ENCODE measurements around the gene TNFRSF18. TPM values are rescaled to one million over a fixed set of nuclear protein-coding genes. Genes with fewer than 3 reads are reported as not detected.

Gene TNFRSF18
- total and polyA plus RNA-seq, 5 donors, result 0.14 to 0.38 TPM; not detected in 3

- no peak overlapping the region for H3K4me3 ChIP-seq (ENCODE audit: low read length)
- ATAC-seq (no peak), DNase-seq (no peak)
- no peak overlapping the region for H3K27ac ChIP-seq (ENCODE audit: low read length)
- H3K27me3 ChIP-seq (ENCODE audit: control insufficient read depth, insufficient read depth), result no peaks in the 10 kb centered on the region
- peaks cover 11% of the 10 kb centered on the region for H3K4me1 ChIP-seq (ENCODE audit: control insufficient read depth, insufficient read depth, low read length)
- no peaks in the 10 kb centered on the region for H3K9me3 ChIP-seq (ENCODE audit: control insufficient read depth, low read length)
- intact Hi-C loops (cut with DNase I), result loop anchor here in 1 of 4 donors (10.0 kb wide), 1 partner anchor 109 kb away; no protein-coding TSS in a partner anchor
- WGBS, result 97% methylated on average over 15 of the region's 15 CpGs
These were observed 27.1 kb upstream of the TNFRSF18 start for GRCh38 chr1:1233567-1233892.

DNA sequence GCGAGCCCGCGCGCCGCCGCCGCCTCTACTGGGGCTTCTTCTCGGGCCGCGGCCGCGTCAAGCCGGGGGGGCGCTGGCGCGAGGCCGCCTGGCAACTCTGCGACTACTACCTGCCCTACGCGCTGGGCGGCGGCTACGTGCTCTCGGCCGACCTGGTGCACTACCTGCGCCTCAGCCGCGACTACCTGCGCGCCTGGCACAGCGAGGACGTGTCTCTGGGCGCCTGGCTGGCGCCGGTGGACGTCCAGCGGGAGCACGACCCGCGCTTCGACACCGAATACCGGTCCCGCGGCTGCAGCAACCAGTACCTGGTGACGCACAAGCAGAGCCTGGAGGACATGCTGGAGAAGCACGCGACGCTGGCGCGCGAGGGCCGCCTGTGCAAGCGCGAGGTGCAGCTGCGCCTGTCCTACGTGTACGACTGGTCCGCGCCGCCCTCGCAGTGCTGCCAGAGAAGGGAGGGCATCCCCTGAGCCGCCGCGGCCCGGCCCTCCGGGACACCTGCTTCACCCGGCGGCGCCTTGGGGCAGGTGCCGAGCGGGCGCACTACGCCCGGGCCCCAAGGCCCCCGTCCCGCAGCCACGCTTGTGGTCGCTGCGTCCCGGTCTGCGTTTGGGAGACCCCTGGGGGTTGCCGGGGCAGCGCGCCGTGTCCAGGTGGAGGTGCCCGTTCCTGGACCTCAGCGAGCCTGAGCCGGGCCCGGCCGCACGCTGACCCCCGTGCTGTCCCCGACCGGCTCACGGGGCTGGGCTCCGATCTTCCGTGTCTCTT, 26.6 kb upstream of the TNFRSF18 start:
- no peak for ATAC-seq
- DNase-seq, result peak in 1 of 3 donors; percentile 70
- H3K27ac ChIP-seq (ENCODE audit: low read length), result no peak overlapping the region
- WGBS, result 79% methylated on average over 98 of the region's 98 CpGs
- peaks cover 11% of the 10 kb centered on the region for H3K4me1 ChIP-seq (ENCODE audit: control insufficient read depth, insufficient read depth, low read length)
- no peaks in the 10 kb centered on the region for H3K9me3 ChIP-seq (ENCODE audit: control insufficient read depth, low read length)
- H3K27me3 ChIP-seq (ENCODE audit: control insufficient read depth, insufficient read depth), result no peaks in the 10 kb centered on the region
- no peak overlapping the region for H3K4me3 ChIP-seq (ENCODE audit: low read length)
- intact Hi-C loops (cut with DNase I), result loop anchor here in 1 of 4 donors (10.0 kb wide), 1 partner anchor 108 kb away; no protein-coding TSS in a partner anchor

DNA sequence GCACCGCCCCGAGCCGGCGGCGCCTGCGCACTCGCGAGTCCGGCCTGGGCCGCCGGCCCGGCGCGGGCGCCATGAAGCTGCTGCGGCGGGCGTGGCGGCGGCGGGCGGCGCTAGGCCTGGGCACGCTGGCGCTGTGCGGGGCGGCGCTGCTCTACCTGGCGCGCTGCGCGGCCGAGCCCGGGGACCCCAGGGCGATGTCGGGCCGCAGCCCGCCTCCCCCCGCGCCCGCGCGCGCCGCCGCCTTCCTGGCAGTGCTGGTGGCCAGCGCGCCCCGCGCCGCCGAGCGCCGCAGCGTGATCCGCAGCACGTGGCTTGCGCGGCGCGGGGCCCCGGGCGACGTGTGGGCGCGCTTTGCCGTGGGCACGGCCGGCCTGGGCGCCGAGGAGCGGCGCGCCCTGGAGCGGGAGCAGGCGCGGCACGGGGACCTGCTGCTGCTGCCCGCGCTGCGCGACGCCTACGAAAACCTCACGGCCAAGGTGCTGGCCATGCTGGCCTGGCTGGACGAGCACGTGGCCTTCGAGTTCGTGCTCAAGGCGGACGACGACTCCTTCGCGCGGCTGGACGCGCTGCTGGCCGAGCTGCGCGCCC, 25.9 kb upstream of the TNFRSF18 start, which contains the start of gene B3GALT6:
TSS of gene B3GALT6 (plus strand) at position 30 of the 588 bp plus-strand sequence. CDS start at position 72, 42 bp downstream.
- peak within 1 kb of the TSS; percentile 65 for H3K27ac ChIP-seq (ENCODE audit: low read length)
- WGBS, result 7% methylated on average over 100 of the region's 100 CpGs
- DNase-seq (no peak), ATAC-seq (no peak)
- peak within 1 kb of the TSS; percentile 83 for H3K4me3 ChIP-seq (ENCODE audit: low read length)
- intact Hi-C loops (cut with DNase I), result loop anchor here in 1 of 4 donors (10.0 kb wide), 1 partner anchor 108 kb away; no protein-coding TSS in a partner anchor
- H3K4me1 ChIP-seq (ENCODE audit: control insufficient read depth, insufficient read depth, low read length), result peaks cover 11% of the 10 kb centered on the region
- no peaks in the 10 kb centered on the region for H3K9me3 ChIP-seq (ENCODE audit: control insufficient read depth, low read length)
- H3K27me3 ChIP-seq (ENCODE audit: control insufficient read depth, insufficient read depth), result no peaks in the 10 kb centered on the region

- peaks cover 11% of the 10 kb centered on the region for H3K4me1 ChIP-seq (ENCODE audit: control insufficient read depth, insufficient read depth, low read length)
- under 1% methylated on average over 99 of the region's 99 CpGs for WGBS
- no peaks in the 10 kb centered on the region for H3K27me3 ChIP-seq (ENCODE audit: control insufficient read depth, insufficient read depth)
- intact Hi-C loops (cut with DNase I), result loop anchor here in 1 of 4 donors (10.0 kb wide), 1 partner anchor 107 kb away; no protein-coding TSS in a partner anchor
- no peaks in the 10 kb centered on the region for H3K9me3 ChIP-seq (ENCODE audit: control insufficient read depth, low read length)
- peak within 1 kb of the TSS; percentile 65 for H3K27ac ChIP-seq (ENCODE audit: low read length)
- H3K4me3 ChIP-seq (ENCODE audit: low read length), result peak within 1 kb of the TSS; percentile 83
- ATAC-seq, result peak; percentile 96 to 97
- DNase-seq, result peak; percentile 97 to 99 (median 99)
These were observed 25.2 kb upstream of the TNFRSF18 start, which contains the start of gene SDF4 for GRCh38 chr1:1231400-1232207. SDF4 (minus strand) TSS chr1:1232001; CDS start chr1:1228772, 3,229 bp downstream.

DNA sequence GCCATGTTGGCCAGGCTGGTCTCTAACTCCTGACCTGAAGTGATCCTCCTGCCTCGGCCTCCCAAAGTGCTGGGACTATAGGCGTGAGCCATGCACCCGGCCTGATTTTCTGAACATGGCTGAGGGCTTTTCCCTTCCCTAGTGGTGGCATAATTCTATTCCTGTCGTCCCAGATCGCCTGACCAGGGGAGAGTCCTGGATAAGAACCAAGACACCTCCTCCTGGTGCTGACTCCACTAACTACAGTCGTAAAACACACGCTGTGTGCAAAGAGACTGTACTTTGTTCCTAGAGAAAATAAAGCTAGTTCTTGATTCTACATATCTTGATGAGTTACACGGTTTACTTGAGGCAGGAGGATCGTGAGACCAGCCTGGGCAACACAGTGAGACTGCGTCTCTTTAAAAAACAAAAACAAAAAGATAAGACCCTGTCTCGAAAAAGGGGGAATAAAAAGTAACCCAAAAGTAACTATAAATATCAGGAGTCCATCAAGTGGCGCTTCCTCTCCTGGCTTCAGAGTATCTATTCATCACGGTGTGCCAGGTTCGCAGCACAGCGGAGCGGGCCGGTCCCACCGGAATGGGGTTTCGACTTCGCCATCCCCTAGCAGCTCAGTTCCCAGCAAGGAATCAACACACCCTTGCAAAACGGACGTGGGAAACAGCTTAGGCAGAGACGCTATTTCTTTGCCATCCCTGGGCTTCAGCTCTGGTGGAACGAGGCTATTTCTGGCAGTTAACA, 24.4 kb upstream of the TNFRSF18 start:
- no peaks in the 10 kb centered on the region for H3K9me3 ChIP-seq (ENCODE audit: control insufficient read depth, low read length)
- H3K4me1 ChIP-seq (ENCODE audit: control insufficient read depth, insufficient read depth, low read length), result peaks cover 11% of the 10 kb centered on the region
- ATAC-seq (no peak), DNase-seq (no peak)
- peak overlapping the region; percentile 65 for H3K27ac ChIP-seq (ENCODE audit: low read length)
- H3K27me3 ChIP-seq (ENCODE audit: control insufficient read depth, insufficient read depth), result no peaks in the 10 kb centered on the region
- WGBS, result 11% methylated on average over 24 of the region's 24 CpGs
- H3K4me3 ChIP-seq (ENCODE audit: low read length), result peak overlapping the region; percentile 83
- intact Hi-C loops (cut with DNase I), result loop anchor here in 1 of 4 donors (10.0 kb wide), 1 partner anchor 106 kb away; no protein-coding TSS in a partner anchor

DNA sequence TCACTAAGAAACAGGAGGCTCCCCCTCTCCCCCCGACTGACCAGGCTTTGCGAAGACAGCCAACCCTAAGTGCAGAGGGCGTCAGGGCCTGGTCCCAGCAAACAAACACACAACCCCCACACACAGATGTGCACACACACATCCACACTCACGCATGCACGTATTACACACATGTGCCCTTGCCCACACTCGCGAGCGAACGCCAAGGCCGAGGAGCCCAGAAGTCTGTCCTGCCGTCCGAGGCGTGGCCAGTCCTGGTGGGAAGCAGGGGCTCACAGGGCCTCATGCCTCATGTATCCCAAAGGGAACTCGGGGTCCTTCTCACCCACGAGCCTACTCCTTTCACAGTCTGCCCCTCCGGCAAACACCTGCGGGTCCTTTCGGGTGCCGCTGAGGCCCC, 23.4 kb upstream of the TNFRSF18 start:
- peaks cover 11% of the 10 kb centered on the region for H3K4me1 ChIP-seq (ENCODE audit: control insufficient read depth, insufficient read depth, low read length)
- ATAC-seq (no peak), DNase-seq (no peak)
- intact Hi-C loops (cut with DNase I), result loop anchor here in 1 of 4 donors (10.0 kb wide), 1 partner anchor 105 kb away; no protein-coding TSS in a partner anchor
- no peaks in the 10 kb centered on the region for H3K27me3 ChIP-seq (ENCODE audit: control insufficient read depth, insufficient read depth)
- no peaks in the 10 kb centered on the region for H3K9me3 ChIP-seq (ENCODE audit: control insufficient read depth, low read length)
- 78% methylated on average over 19 of the region's 19 CpGs for WGBS
- H3K27ac ChIP-seq (ENCODE audit: low read length), result no peak overlapping the region
- H3K4me3 ChIP-seq (ENCODE audit: low read length), result no peak overlapping the region

DNA sequence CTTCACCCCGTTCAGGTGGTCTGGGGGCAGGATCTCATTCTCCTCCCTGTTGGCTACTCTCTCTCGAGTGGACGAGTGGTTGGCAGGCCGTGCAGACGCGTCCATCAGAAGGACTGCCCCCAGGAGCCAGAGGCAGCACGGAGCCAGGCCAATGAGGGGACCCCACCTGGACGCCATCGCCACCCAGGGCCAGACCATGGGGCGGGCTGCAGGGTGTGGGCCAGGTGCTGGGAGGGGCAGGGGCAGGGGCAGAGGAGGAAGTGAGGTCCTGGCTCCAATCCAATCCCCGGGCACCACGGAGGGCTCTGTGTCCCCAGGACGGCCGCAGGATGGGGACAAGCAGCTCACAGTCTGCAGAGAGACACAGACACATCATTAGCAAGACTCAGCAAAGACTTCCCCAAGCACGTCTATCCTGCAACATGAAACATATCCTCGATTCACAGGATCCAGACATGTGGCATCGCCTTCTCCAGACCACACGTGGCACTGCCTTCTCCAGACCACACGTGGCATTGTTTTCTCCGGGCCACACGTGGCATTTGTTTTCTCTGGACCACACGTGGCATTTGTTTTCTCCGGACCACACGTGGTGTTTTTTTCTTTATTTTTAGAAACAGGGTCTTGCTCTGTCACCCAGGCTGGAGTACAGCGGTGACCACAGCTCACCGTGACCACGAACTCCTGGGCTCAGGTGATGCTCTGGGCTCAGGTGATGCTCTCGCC, 22.4 kb upstream of the TNFRSF18 start:
- Histone ChIP-seq H3K27me3 (ENCODE audit: control insufficient read depth, insufficient read depth) (no peaks in the 10 kb centered on the region), H3K9me3 (ENCODE audit: control insufficient read depth, low read length) (no peaks in the 10 kb centered on the region), H3K4me3 (ENCODE audit: low read length) (no peak overlapping the region), H3K4me1 (ENCODE audit: control insufficient read depth, insufficient read depth, low read length) (peaks cover 11% of the 10 kb centered on the region), H3K27ac (ENCODE audit: low read length) (no peak overlapping the region)
- WGBS, result 82% methylated on average over 28 of the region's 28 CpGs
- no peak for DNase-seq
- intact Hi-C loops (cut with DNase I), result no loop called here
- ATAC-seq, result no peak

DNA sequence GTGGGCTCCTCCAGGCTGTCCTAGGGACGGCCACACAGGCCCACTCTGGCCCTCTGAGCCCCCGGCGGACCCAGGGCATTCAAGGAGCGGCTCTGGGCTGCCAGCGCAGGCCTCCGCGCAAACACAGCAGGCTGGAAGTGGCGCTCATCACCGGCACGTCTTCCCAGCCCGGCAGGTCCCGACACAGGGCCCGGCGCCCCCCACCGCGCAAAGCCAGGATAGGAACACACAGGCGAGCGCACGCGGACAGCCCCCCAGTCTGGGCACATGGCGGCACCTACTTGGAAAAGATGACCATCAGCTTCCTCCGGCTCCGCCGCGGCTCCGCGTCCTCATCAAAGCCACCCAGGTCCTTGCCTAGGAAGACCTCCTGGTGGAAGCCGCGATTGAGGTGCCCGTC, 21.8 kb upstream of the TNFRSF18 start:
- Histone ChIP-seq H3K4me1 (ENCODE audit: control insufficient read depth, insufficient read depth, low read length) (peaks cover 11% of the 10 kb centered on the region), H3K27me3 (ENCODE audit: control insufficient read depth, insufficient read depth) (no peaks in the 10 kb centered on the region), H3K4me3 (ENCODE audit: low read length) (no peak overlapping the region), H3K9me3 (ENCODE audit: control insufficient read depth, low read length) (no peaks in the 10 kb centered on the region), H3K27ac (ENCODE audit: low read length) (no peak overlapping the region)
- 95% methylated on average over 30 of the region's 30 CpGs for WGBS
- ATAC-seq, result no peak
- DNase-seq, result no peak
- intact Hi-C loops (cut with DNase I), result no loop called here

DNA sequence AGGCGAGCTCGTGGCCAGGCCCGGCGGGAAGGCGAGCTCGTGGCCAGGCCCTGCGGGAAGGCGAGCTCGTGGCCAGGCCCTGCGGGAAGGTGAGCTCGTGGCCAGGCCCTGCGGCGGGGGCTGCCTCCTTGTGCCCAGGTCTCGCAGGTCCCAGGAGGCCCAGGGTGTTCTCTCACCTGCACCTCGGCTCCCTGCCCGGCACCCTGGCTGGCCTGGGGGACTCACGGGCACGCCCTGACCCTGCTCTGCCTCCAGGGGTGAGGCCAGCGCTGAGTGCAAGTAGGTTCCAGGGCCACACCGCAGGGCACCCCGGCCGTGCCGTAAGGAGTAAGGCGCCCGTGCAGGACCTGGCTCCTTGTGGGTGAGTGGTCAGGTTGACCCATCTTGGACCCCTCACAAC, 21.0 kb upstream of the TNFRSF18 start:
- Histone ChIP-seq H3K27me3 (ENCODE audit: control insufficient read depth, insufficient read depth) (no peaks in the 10 kb centered on the region), H3K27ac (ENCODE audit: low read length) (no peak overlapping the region), H3K4me1 (ENCODE audit: control insufficient read depth, insufficient read depth, low read length) (peaks cover 6% of the 10 kb centered on the region), H3K9me3 (ENCODE audit: control insufficient read depth, low read length) (no peaks in the 10 kb centered on the region), H3K4me3 (ENCODE audit: low read length) (no peak overlapping the region)
- ATAC-seq (no peak), DNase-seq (no peak)
- intact Hi-C loops (cut with DNase I), result no loop called here
- WGBS, result 93% methylated on average over 22 of the region's 25 CpGs

Measured in right cardiac atrium (tissue), 5 donors.